Activated gamma-delta T cell treated with anti-CD3 and anti-CD28 coated beads, Interleukin-2, amount 50 U/mL, for 16 hours (primary cell): ENCODE results near the gene CCR5.

Experiments
- DNase-seq: peaks from one replicate; pipeline ENCODE4 v3.0.0-alpha.2; 2020; ENCODE audit warnings: low read depth

The CCR5 gene

GRCh38 chr3:46359733-46360493, 10.8 kb upstream of the CCR5 start:
- no peak for DNase-seq

- no peak for DNase-seq
Measured at GRCh38 chr3:46360907-46361306, 9.8 kb upstream of the CCR5 start.

- no peak for DNase-seq
Measured at GRCh38 chr3:46361408-46362283, 9.1 kb upstream of the CCR5 start.

- no peak for DNase-seq
Measured at GRCh38 chr3:46365041-46365440, 5.7 kb upstream of the CCR5 start.

- no peak for DNase-seq
Measured at GRCh38 chr3:46365737-46366524, 4.8 kb upstream of the CCR5 start.

GRCh38 chr3:46367811-46368210, 2.9 kb upstream of the CCR5 start:
- DNase-seq, result no peak

- DNase-seq, result peak; percentile 33
Measured at GRCh38 chr3:46368569-46368968, 2.2 kb upstream of the CCR5 start.

- DNase-seq, result no peak
Measured at GRCh38 chr3:46369151-46369550, 1.6 kb upstream of the CCR5 start.

GRCh38 chr3:46369675-46370132, 1.0 kb upstream of the CCR5 start:
- DNase-seq, result no peak

DNA sequence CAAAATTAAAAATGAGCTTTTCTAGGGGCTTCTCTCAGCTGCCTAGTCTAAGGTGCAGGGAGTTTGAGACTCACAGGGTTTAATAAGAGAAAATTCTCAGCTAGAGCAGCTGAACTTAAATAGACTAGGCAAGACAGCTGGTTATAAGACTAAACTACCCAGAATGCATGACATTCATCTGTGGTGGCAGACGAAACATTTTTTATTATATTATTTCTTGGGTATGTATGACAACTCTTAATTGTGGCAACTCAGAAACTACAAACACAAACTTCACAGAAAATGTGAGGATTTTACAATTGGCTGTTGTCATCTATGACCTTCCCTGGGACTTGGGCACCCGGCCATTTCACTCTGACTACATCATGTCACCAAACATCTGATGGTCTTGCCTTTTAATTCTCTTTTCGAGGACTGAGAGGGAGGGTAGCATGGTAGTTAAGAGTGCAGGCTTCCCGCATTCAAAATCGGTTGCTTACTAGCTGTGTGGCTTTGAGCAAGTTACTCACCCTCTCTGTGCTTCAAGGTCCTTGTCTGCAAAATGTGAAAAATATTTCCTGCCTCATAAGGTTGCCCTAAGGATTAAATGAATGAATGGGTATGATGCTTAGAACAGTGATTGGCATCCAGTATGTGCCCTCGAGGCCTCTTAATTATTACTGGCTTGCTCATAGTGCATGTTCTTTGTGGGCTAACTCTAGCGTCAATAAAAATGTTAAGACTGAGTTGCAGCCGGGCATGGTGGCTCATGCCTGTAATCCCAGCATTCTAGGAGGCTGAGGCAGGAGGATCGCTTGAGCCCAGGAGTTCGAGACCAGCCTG, 984 bp downstream of the CCR5 start:
- no peak for DNase-seq

- no peak for DNase-seq
Measured at GRCh38 chr3:46372492-46373359, 2.0 kb downstream of the CCR5 start.

DNA sequence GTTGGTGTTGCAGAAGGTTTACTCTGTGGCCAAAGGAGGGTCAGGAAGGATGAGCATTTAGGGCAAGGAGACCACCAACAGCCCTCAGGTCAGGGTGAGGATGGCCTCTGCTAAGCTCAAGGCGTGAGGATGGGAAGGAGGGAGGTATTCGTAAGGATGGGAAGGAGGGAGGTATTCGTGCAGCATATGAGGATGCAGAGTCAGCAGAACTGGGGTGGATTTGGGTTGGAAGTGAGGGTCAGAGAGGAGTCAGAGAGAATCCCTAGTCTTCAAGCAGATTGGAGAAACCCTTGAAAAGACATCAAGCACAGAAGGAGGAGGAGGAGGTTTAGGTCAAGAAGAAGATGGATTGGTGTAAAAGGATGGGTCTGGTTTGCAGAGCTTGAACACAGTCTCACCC, 4.0 kb downstream of the CCR5 start:
- no peak for DNase-seq

DNA sequence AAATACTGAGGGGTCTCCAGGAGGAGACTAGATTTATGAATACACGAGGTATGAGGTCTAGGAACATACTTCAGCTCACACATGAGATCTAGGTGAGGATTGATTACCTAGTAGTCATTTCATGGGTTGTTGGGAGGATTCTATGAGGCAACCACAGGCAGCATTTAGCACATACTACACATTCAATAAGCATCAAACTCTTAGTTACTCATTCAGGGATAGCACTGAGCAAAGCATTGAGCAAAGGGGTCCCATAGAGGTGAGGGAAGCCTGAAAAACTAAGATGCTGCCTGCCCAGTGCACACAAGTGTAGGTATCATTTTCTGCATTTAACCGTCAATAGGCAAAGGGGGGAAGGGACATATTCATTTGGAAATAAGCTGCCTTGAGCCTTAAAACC, 4.5 kb downstream of the CCR5 start:
- no peak for DNase-seq

GRCh38 chr3:46375814-46376213, 5.1 kb downstream of the CCR5 start:
- no peak for DNase-seq

- peak; percentile 46 for DNase-seq
Measured at GRCh38 chr3:46378426-46378942, 7.7 kb downstream of the CCR5 start.

GRCh38 chr3:46380471-46381221, 9.9 kb downstream of the CCR5 start:
- no peak for DNase-seq

GRCh38 chr3:46381625-46382024, 10.9 kb downstream of the CCR5 start:
- no peak for DNase-seq

DNA sequence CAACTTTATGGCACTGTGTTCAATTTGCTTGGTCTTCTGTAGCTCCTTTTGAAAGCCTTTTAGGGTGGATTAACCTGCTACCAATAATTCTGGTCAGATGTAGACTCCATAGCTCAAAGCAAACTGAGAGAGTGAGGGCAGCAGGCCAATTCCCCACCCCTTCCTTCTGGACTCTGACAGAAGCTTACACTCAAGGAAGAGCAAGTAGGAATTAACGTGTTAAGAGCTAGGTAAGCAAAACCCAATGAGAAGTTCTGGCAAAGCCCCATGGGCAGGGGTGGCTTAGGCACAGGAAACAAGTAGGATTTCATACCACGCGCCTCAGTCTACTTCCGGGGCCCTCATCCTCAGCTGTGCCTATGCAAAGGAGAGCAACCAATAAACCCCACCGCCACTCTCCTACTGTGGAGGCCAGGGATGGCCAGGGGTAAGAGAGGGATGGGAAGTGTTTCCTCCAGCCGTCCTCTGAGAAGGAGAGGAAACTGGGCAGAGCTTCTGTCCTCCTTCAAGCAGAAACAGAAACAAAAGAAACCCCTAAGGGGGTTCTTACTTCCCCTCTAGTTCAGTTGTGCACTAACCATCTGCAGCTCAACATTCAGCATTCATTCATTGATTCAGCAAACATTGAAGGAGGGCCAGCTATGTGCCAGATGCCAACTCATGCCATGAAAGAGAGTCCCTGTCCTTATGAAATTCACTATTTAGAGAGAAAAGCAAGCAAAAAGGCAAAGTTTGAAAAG, 12.6 kb downstream of the CCR5 start:
- DNase-seq, result no peak

DNA sequence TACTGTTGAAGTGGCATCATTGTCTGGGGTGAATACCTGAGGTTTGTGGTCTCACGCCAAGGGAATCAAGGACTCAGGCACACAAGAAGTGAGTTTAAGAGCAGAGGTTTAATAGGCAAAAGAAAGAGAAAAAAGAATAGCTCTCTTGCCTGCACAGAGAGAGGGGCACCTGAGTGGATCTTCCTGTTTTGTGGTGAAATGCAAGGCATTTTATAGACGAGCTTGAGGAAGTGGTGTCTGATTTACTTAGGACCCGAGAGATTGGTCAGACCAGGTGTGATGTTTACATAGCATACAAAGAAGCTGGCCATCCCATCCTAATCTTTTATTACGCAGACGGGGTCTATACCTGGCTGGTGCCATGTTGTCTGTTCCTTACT, 13.2 kb downstream of the CCR5 start:
- DNase-seq, result no peak
